Measurements from ENCODE around the gene C17orf50. TPM values are rescaled to one million over a fixed set of nuclear protein-coding genes. Genes with fewer than 3 reads are reported as not detected.

The C17orf50 gene
- total RNA-seq, 1 experiment from 2014 or later: not detected

- no peak for TF ChIP-seq REST (IDR thresholded peaks at IDR 0.05; ENCODE audit: low read depth)
- TF ChIP-seq MAX (IDR thresholded peaks at IDR 0.05): no peak
- TF ChIP-seq FOSL1 (IDR thresholded peaks at IDR 0.05; ENCODE audit: low read depth): no peak
- TF ChIP-seq SRF (IDR thresholded peaks at IDR 0.05; ENCODE audit: low read depth): no peak
- TF ChIP-seq, protein P1, sequence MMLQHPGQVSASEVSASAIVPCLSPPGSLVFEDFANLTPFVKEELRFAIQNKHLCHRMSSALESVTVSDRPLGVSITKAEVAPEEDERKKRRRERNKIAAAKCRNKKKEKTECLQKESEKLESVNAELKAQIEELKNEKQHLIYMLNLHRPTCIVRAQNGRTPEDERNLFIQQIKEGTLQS (IDR thresholded peaks at IDR 0.05): no peak
- no peak for TF ChIP-seq RAD21 (IDR thresholded peaks at IDR 0.05; ENCODE audit: low read depth)
Measured at GRCh38 chr17:35775039-35775438, 14.4 kb downstream of the C17orf50 start (continued).

DNA sequence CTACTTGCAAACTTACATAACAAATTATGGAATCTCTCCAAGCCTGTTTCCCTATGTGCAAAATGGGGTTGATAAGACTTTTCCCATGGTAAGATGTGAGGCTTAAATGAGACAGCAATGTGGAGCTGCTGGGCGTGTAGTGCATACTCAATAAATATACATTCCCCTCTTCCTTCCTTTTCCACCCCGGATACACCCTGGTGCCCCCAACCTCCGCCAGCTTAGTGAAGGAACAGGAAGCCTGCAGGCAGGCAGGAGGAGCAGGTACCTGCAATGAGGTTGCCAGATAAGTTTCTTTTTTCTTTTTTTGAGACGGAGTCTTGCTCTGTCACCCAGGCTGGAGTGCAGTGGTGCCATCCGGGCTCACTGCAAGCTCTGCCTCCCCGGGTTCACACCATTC is 14.9 kb downstream of the C17orf50 start:
- BruUV-seq (replicated peaks): no TSS peak
- Histone ChIP-seq H3K9ac (ENCODE audit: low read length) (no peak overlapping the region), H3K36me3 (ENCODE audit: control insufficient read depth in 1 of 2, insufficient read depth in 2 of 2, low read length in 2 of 2) (no peaks in the 10 kb centered on the region), H3K4me2 (ENCODE audit: low read length) (no peak overlapping the region), H2AFZ (ENCODE audit: low read depth, low read length, poor library complexity, severe bottlenecking) (no peak overlapping the region), H3K27ac (ENCODE audit: low read depth, low read length) (no peak overlapping the region), H3K27me3 (ENCODE audit: insufficient read depth, low read length) (no peaks in the 10 kb centered on the region), H3K9me3 (ENCODE audit: control insufficient read depth in 1 of 2, insufficient read depth in 1 of 2, low read depth in 1 of 2, low read length in 2 of 2) (no peaks in the 10 kb centered on the region), H3K79me2 (ENCODE audit: insufficient read depth, low read length) (no peaks in the 10 kb centered on the region), H3K9me2 (ENCODE audit: insufficient read depth) (no peaks in the 10 kb centered on the region), H3K4me3 (replicated peaks in 1 of 2; ENCODE audit: low read depth in 1 of 2, low read length in 2 of 2) (no peak overlapping the region), H4K20me1 (ENCODE audit: insufficient read depth) (no peaks in the 10 kb centered on the region), H3K4me1 (ENCODE audit: control insufficient read depth in 1 of 2, insufficient read depth in 2 of 2, low read length in 2 of 2) (no peaks in the 10 kb centered on the region)
- DNase-seq (ENCODE audit: low read depth, low spot score) (no peak), ATAC-seq (no peak)
- ChIA-PET CTCF (no interaction called here), POLR2A (no interaction called here), RAD21 (ENCODE audit: low non-redundant PET in 1 of 2, low total read pairs in 2 of 2, uncharacterized antibody in 2 of 2, unreplicated experiment in 2 of 2) (no interaction called here)
- no peak for TF ChIP-seq MAX (IDR thresholded peaks at IDR 0.05)
- TF ChIP-seq CBX3 (IDR thresholded peaks at IDR 0.05; ENCODE audit: low read depth): no peak
- no peak for TF ChIP-seq ZNF274 (IDR thresholded peaks at IDR 0.05; ENCODE audit: low read depth, low read length)
- TF ChIP-seq SP1 (IDR thresholded peaks at IDR 0.05; ENCODE audit: low read depth): no peak
- no peak for TF ChIP-seq RAD21 (IDR thresholded peaks at IDR 0.05; ENCODE audit: low read depth)
- TF ChIP-seq EZH2phosphoT487 (IDR thresholded peaks at IDR 0.05; ENCODE audit: borderline replicate concordance): no peak
- TF ChIP-seq EZH2 (IDR thresholded peaks at IDR 0.05): no peak
- TF ChIP-seq SRF (IDR thresholded peaks at IDR 0.05; ENCODE audit: low read depth): no peak
- no peak for TF ChIP-seq FOSL1 (IDR thresholded peaks at IDR 0.05; ENCODE audit: low read depth)
- no peak for TF ChIP-seq TCF7L2 (IDR thresholded peaks at IDR 0.05; ENCODE audit: borderline replicate concordance, extremely low read depth, insufficient read depth, insufficient read length)
- TF ChIP-seq REST (IDR thresholded peaks at IDR 0.05; ENCODE audit: low read depth): no peak
- TF ChIP-seq POLR2AphosphoS5 (IDR thresholded peaks at IDR 0.05; ENCODE audit: low read depth, low read length): no peak
- no peak for TF ChIP-seq JUND (IDR thresholded peaks at IDR 0.05)
- no peak for TF ChIP-seq POLR2A (IDR thresholded peaks at IDR 0.05; ENCODE audit: borderline replicate concordance, extremely low read depth, insufficient read depth, insufficient read length)
- no peak for TF ChIP-seq YY1 (IDR thresholded peaks at IDR 0.05; ENCODE audit: extremely low read depth, insufficient replicate concordance, low read depth, low read length)
- no peak for TF ChIP-seq CEBPB (IDR thresholded peaks at IDR 0.05; ENCODE audit: low read depth)
- no peak for TF ChIP-seq ELF1 (IDR thresholded peaks at IDR 0.05; ENCODE audit: borderline replicate concordance, low read depth)
- intact Hi-C loops (cut with micrococcal nuclease): no loop called here

Data from HCT116 (cell line).